ENCODE results near the gene GDPD5. TPM values are rescaled to one million over a fixed set of nuclear protein-coding genes. Genes with fewer than 3 reads are reported as not detected.

GDPD5 gene
- total and polyA plus RNA-seq, 9 of the 15 experiments (the other 6 are each of a cell fraction or from before 2014, with no cell fraction given), result 0.32 to 27.3 (median 8.0) TPM

DNA sequence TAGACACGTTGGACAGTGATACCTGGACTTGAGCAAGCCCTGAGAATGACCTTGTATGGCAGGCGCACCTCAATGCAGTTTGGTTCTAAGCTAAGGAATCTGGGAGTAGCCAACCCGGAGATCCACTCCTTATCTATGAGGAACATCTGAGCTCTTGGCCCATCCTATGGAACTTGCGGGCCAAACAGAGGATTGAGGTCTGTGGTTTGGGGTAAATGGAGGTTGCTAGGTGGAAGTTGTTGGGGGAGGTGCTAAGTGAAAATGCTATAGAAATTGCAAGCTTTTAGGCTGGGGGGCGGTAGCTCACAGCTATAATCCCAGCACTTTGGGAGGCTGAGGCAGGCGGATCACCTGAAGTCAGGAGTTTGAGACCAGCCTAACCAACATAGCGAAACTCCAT is 8.9 kb downstream of the GDPD5 start (continued):
- no peak for TF ChIP-seq KLF6 (CRISPR knock-in tag; IDR thresholded peaks at IDR 0.05; ENCODE audit: borderline replicate concordance)
- TF ChIP-seq LEF1 (IDR thresholded peaks at IDR 0.05), result no peak
- 0 out of 2 replicates have a peak, but pooled peaks have one; percentile 42 for TF ChIP-seq LCOR (CRISPR knock-in tag; IDR thresholded peaks at IDR 0.05)
- TF ChIP-seq TGIF2 (CRISPR knock-in tag; IDR thresholded peaks at IDR 0.05), result no peak
- TF ChIP-seq XRCC3 (IDR thresholded peaks at IDR 0.05), result no peak
- peak; percentile 61 for TF ChIP-seq ARID1B (IDR thresholded peaks at IDR 0.05)
- TF ChIP-seq, protein P1, sequence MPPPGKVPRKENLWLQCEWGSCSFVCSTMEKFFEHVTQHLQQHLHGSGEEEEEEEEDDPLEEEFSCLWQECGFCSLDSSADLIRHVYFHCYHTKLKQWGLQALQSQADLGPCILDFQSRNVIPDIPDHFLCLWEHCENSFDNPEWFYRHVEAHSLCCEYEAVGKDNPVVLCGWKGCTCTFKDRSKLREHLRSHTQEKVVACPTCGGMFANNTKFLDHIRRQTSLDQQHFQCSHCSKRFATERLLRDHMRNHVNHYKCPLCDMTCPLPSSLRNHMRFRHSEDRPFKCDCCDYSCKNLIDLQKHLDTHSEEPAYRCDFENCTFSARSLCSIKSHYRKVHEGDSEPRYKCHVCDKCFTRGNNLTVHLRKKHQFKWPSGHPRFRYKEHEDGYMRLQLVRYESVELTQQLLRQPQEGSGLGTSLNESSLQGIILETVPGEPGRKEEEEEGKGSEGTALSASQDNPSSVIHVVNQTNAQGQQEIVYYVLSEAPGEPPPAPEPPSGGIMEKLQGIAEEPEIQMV (tag; conservative IDR thresholded peaks at IDR 0.05; ENCODE audit: low read depth), result no peak
- TF ChIP-seq HNRNPH1 (optimal IDR thresholded peaks at IDR 0.05; ENCODE audit: low read depth, low read length), result no peak
- no peak for TF ChIP-seq MAX (CRISPR knock-in tag; IDR thresholded peaks at IDR 0.05)
- no peak for TF ChIP-seq ZNF347 (CRISPR knock-in tag; IDR thresholded peaks at IDR 0.05; ENCODE audit: low read depth)
- no peak for TF ChIP-seq ILF3 (IDR thresholded peaks at IDR 0.05; ENCODE audit: borderline replicate concordance)
- no peak for TF ChIP-seq RBM39 (optimal IDR thresholded peaks at IDR 0.05; ENCODE audit: low read depth, low read length)
- no peak for TF ChIP-seq ZNF444 (CRISPR knock-in tag; IDR thresholded peaks at IDR 0.05)
- TF ChIP-seq ZNF124 (CRISPR knock-in tag; IDR thresholded peaks at IDR 0.05), result no peak
- TF ChIP-seq CREBBP (IDR thresholded peaks at IDR 0.05; ENCODE audit: low read depth, low read length), result no peak
- TF ChIP-seq GMEB1 (CRISPR knock-in tag; IDR thresholded peaks at IDR 0.05), result no peak
- TF ChIP-seq, protein P2, sequence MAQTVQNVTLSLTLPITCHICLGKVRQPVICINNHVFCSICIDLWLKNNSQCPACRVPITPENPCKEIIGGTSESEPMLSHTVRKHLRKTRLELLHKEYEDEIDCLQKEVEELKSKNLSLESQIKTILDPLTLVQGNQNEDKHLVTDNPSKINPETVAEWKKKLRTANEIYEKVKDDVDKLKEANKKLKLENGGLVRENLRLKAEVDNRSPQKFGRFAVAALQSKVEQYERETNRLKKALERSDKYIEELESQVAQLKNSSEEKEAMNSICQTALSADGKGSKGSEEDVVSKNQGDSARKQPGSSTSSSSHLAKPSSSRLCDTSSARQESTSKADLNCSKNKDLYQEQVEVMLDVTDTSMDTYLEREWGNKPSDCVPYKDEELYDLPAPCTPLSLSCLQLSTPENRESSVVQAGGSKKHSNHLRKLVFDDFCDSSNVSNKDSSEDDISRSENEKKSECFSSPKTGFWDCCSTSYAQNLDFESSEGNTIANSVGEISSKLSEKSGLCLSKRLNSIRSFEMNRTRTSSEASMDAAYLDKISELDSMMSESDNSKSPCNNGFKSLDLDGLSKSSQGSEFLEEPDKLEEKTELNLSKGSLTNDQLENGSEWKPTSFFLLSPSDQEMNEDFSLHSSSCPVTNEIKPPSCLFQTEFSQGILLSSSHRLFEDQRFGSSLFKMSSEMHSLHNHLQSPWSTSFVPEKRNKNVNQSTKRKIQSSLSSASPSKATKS (CRISPR knock-in tag; IDR thresholded peaks at IDR 0.05), result no peak
- TF ChIP-seq ETV1 (tag; conservative IDR thresholded peaks at IDR 0.05; ENCODE audit: low read depth), result no peak
- no peak for TF ChIP-seq NBN (IDR thresholded peaks at IDR 0.05; ENCODE audit: low read depth)
- TF ChIP-seq SAFB (IDR thresholded peaks at IDR 0.05; ENCODE audit: borderline replicate concordance, low read depth, low read length), result no peak
- TF ChIP-seq BRCA1 (IDR thresholded peaks at IDR 0.05), result no peak
- no peak for TF ChIP-seq BRCA1 (CRISPR knock-in tag; IDR thresholded peaks at IDR 0.05)
- TF ChIP-seq ZNF445 (CRISPR knock-in tag; IDR thresholded peaks at IDR 0.05; ENCODE audit: low read depth), result no peak
- TF ChIP-seq FOXJ2 (tag; IDR thresholded peaks at IDR 0.05), result 0 out of 2 replicates have a peak, but pooled peaks have one; percentile 43
- no peak for TF ChIP-seq MECOM (CRISPR knock-in tag; IDR thresholded peaks at IDR 0.05)
- no peak for TF ChIP-seq CSDE1 (IDR thresholded peaks at IDR 0.05)
- peak; percentile 54; the same call in 1 of the 2 replicates for TF ChIP-seq TAL1 (IDR thresholded peaks at IDR 0.05)
- no peak for TF ChIP-seq HDAC2 (IDR thresholded peaks at IDR 0.05)
